Keratinocyte (primary cell): ENCODE results near the gene CPTP.

Source experiments
- CTCF ChIP-seq, 3 experiments: IDR thresholded peaks in 1 of 3; conservative IDR thresholded peaks in 1 of 3; optimal IDR thresholded peaks in 1 of 3; 2 replicates in 2 of 3; 3 replicates in 1 of 3; pipeline versions ENCODE3 to v1.5.1; 2011; ENCODE audit warnings: low read length in 3 of 3, mild to moderate bottlenecking in 3 of 3, moderate library complexity in 2 of 3, control low read depth in 1 of 3, inconsistent platforms in 1 of 3; ENCODE audit not compliant: insufficient read depth in 2 of 3; ENCODE audit errors: extremely low read depth in 1 of 3
- EZH2 ChIP-seq: IDR thresholded peaks from one replicate; pipeline ENCODE4 v1.6.1; 2012; ENCODE audit warnings: inconsistent platforms, mild to moderate bottlenecking, low read length, moderate library complexity

GRCh38 chr1:1309251-1310108 is 15.1 kb upstream of the CPTP start:
- TF ChIP-seq CTCF (optimal IDR thresholded peaks at IDR 0.05 in 1 of 3, IDR thresholded peaks at IDR 0.05 in 1 of 3, conservative IDR thresholded peaks at IDR 0.05 in 1 of 3; ENCODE audit: extremely low read depth in 1 of 3, insufficient read depth in 2 of 3, low read length in 3 of 3), result no peak
- TF ChIP-seq EZH2, result no peak
